ENCODE results near the gene THEMIS2.

DNA sequence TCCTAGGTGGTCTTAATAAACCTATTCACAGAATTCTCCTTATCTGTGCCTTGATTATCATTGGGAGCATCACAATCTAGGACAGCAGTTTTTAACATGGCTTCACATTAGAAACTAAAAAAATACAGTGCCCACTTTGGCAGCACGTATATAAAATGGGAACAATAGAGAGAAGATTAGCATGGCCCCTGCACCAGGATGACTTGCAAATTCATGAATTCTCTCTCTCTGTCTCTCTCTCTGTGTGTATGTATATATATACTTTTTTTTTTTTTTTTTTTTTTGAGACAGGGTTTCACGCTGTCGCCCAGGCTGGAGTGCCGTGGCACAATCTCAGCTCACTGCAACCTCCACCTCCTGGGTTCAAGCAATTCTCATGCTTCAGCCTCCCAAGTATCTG lies 47.9 kb upstream of the THEMIS2 start:
- TF ChIP-seq EZH2 (IDR thresholded peaks at IDR 0.05; ENCODE audit: borderline replicate concordance, insufficient read depth, low read length, poor library complexity, severe bottlenecking): no peak
- TF ChIP-seq, protein P1, sequence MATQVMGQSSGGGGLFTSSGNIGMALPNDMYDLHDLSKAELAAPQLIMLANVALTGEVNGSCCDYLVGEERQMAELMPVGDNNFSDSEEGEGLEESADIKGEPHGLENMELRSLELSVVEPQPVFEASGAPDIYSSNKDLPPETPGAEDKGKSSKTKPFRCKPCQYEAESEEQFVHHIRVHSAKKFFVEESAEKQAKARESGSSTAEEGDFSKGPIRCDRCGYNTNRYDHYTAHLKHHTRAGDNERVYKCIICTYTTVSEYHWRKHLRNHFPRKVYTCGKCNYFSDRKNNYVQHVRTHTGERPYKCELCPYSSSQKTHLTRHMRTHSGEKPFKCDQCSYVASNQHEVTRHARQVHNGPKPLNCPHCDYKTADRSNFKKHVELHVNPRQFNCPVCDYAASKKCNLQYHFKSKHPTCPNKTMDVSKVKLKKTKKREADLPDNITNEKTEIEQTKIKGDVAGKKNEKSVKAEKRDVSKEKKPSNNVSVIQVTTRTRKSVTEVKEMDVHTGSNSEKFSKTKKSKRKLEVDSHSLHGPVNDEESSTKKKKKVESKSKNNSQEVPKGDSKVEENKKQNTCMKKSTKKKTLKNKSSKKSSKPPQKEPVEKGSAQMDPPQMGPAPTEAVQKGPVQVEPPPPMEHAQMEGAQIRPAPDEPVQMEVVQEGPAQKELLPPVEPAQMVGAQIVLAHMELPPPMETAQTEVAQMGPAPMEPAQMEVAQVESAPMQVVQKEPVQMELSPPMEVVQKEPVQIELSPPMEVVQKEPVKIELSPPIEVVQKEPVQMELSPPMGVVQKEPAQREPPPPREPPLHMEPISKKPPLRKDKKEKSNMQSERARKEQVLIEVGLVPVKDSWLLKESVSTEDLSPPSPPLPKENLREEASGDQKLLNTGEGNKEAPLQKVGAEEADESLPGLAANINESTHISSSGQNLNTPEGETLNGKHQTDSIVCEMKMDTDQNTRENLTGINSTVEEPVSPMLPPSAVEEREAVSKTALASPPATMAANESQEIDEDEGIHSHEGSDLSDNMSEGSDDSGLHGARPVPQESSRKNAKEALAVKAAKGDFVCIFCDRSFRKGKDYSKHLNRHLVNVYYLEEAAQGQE (IDR thresholded peaks at IDR 0.05; ENCODE audit: borderline replicate concordance): no peak
- TF ChIP-seq, protein P2, sequence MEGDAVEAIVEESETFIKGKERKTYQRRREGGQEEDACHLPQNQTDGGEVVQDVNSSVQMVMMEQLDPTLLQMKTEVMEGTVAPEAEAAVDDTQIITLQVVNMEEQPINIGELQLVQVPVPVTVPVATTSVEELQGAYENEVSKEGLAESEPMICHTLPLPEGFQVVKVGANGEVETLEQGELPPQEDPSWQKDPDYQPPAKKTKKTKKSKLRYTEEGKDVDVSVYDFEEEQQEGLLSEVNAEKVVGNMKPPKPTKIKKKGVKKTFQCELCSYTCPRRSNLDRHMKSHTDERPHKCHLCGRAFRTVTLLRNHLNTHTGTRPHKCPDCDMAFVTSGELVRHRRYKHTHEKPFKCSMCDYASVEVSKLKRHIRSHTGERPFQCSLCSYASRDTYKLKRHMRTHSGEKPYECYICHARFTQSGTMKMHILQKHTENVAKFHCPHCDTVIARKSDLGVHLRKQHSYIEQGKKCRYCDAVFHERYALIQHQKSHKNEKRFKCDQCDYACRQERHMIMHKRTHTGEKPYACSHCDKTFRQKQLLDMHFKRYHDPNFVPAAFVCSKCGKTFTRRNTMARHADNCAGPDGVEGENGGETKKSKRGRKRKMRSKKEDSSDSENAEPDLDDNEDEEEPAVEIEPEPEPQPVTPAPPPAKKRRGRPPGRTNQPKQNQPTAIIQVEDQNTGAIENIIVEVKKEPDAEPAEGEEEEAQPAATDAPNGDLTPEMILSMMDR (IDR thresholded peaks at IDR 0.05; ENCODE audit: poor library complexity, severe bottlenecking): no peak
- no peak for TF ChIP-seq EP300 (conservative IDR thresholded peaks at IDR 0.05; ENCODE audit: poor library complexity, severe bottlenecking)

Data from neural cell (in vitro differentiated cells).